ENCODE results near the gene CALHM3. TPM values are rescaled to one million over a fixed set of nuclear protein-coding genes. Genes with fewer than 3 reads are reported as not detected.

Gene CALHM3
- total RNA-seq, 1 donor from 2014 or later: not detected

DNA sequence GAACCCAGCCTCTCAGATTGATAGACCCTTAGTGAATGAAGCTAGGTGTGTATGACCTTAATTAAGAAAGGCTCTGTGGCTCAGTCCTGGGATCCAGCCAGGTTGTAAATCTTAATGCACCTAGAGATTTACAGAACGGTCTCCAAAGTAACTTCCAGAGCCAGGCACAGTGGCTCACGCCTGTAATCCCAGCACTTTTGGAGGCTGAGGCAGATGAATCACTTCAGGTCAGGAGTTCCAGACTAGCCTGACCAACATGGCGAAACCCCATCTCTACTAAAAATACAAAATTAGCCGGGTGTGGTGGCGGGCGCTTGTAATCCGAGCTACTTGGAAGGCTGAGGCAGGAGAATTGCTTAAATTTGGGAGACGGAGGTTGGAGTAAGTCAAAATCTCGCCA lies 51.2 kb downstream of the CALHM3 start:
- DNase-seq (ENCODE audit: extremely low spot score in 2 of 2): no peak
- peaks cover 0 to 69% of the 10 kb centered on the region in 2 donors for H3K36me3 ChIP-seq
- no peak overlapping the region for H3K4me3 ChIP-seq
- H3K27me3 ChIP-seq: no peaks in the 10 kb centered on the region
- H3K9me3 ChIP-seq: no peaks in the 10 kb centered on the region
- intact Hi-C loops (cut with DNase I): no loop called here
- no peak overlapping the region for H3K27ac ChIP-seq
- TF ChIP-seq, protein P1, sequence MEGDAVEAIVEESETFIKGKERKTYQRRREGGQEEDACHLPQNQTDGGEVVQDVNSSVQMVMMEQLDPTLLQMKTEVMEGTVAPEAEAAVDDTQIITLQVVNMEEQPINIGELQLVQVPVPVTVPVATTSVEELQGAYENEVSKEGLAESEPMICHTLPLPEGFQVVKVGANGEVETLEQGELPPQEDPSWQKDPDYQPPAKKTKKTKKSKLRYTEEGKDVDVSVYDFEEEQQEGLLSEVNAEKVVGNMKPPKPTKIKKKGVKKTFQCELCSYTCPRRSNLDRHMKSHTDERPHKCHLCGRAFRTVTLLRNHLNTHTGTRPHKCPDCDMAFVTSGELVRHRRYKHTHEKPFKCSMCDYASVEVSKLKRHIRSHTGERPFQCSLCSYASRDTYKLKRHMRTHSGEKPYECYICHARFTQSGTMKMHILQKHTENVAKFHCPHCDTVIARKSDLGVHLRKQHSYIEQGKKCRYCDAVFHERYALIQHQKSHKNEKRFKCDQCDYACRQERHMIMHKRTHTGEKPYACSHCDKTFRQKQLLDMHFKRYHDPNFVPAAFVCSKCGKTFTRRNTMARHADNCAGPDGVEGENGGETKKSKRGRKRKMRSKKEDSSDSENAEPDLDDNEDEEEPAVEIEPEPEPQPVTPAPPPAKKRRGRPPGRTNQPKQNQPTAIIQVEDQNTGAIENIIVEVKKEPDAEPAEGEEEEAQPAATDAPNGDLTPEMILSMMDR (IDR thresholded peaks at IDR 0.05): no peak
- TF ChIP-seq POLR2A (IDR thresholded peaks at IDR 0.05) (no peak), POLR2AphosphoS5 (IDR thresholded peaks at IDR 0.05; ENCODE audit: insufficient read depth in 1 of 2, low read depth in 1 of 2) (no peak)
- no peaks in the 10 kb centered on the region for H3K4me1 ChIP-seq

DNA sequence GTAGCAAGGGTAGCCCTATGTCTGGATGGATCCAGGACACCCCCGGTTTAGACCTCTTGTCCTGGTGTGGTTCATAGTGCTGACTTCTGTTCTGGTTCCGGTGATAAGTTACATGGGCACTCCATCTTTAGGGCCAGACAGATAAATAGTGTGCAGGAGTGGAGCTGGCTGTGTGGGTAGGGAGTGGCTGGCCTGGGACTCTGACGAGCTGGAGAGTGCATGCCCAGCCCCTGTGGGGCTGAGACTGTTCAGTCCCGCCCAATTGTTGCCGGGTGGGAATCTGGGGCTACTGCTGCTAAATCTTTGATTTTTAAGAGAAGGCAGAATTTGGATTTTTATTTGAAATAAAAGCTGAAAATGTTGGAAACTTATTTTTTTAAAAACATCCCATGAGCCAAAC lies 55.3 kb downstream of the CALHM3 start:
- Histone ChIP-seq H3K36me3 (peaks cover 0 to 86% of the 10 kb centered on the region in 2 donors), H3K27me3 (no peaks in the 10 kb centered on the region)
- intact Hi-C loops (cut with DNase I): no loop called here

More for the DNA sequence above, 55.3 kb downstream of the CALHM3 start:
- TF ChIP-seq POLR2A (IDR thresholded peaks at IDR 0.05) (no peak), POLR2AphosphoS5 (IDR thresholded peaks at IDR 0.05; ENCODE audit: insufficient read depth in 1 of 2, low read depth in 1 of 2) (no peak)
- TF ChIP-seq, protein P1 (IDR thresholded peaks at IDR 0.05): no peak
- H3K27ac ChIP-seq: no peak overlapping the region
- no peaks in the 10 kb centered on the region for H3K4me1 ChIP-seq
- no peaks in the 10 kb centered on the region for H3K9me3 ChIP-seq
- DNase-seq (ENCODE audit: extremely low spot score in 2 of 2): no peak
- no peak overlapping the region for H3K4me3 ChIP-seq

Other genes starting within 250 kb of the CALHM3 start
- gene RPEL1, start 233.4 kb downstream of the CALHM3 start, total RNA-seq: not detected
- 3.9 TPM for gene INA, start 202.1 kb downstream of the CALHM3 start, total RNA-seq
- gene PCGF6, start 128.1 kb downstream of the CALHM3 start, total RNA-seq: 8.3 TPM
- 4.4 TPM for gene TAF5, start 111.3 kb downstream of the CALHM3 start, total RNA-seq
- 180 TPM for gene ATP5MK, start 82.8 kb downstream of the CALHM3 start, total RNA-seq
- 22.8 TPM for gene PDCD11, start 82.6 kb downstream of the CALHM3 start, total RNA-seq
- 94.3 TPM for gene CALHM2, start 26.9 kb downstream of the CALHM3 start, total RNA-seq
- not detected for gene CALHM1, start 20.3 kb downstream of the CALHM3 start, total RNA-seq
- 4.2 TPM for gene NEURL1, start 14.5 kb upstream of the CALHM3 start, total RNA-seq